Head of caudate nucleus (tissue), 42 donors: ENCODE measurements around the gene CKS1B.

Experiments used
- DNase-seq, 42 donors: peaks; one replicate each; pipeline versions ENCODE4 v3.0.0 to v3.0.0-alpha.2; 2020 to 2021; ENCODE audit warnings: mixed read lengths in 7 of 42
- intact Hi-C: fragments of 100-400 bp; cut with DNase I; formaldehyde crosslinking; loops from one replicate; pipeline ENCODE4 v1.15.0; 2022

Gene CKS1B

DNA sequence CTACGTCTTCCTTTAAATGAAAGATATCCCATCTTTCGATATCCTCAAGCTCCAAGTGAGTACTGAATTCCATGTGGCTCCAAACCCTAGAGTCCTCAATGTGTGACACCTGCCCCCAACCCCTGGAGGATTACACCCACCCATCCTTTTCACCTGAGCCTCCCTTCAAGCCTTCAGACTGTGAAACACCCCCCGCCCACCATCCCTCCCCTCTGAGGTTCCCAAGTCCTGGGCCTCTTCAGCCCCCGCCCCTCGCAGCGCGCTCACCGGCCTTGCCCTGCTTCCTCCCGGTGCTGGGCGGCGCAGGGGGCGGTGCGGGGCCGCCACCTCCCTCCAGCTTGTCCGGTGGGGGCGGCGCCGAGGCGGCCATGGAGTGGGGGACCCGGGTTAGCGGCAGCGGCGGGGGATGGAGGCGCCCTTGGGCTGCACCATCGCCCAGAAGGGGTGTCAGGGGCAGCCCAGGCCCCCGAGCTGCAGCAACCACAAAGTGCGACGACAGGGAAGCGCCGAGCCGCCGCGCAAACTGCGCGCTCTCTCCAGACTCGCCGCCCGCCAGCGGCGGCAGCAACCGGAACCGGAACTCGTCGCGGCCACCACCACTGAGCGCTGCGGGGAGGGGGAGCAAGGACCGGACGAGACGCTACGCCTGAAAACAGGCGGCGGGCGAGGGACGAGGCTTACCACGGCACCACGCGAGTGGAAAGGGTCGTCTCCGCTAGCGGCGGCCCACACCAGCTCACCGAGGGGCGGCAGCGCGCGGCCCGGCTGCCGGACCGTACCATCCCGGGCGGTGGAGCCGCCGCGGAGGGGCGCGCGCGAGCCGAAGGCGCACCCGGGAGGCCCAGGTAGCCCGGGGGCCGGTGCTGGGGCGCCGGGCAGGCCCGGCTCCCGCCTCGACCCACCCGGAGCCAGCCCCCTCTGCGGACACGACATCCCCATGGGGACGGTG, 13.0 kb upstream of the CKS1B start, which contains the start of gene PYGO2:
TSS of gene PYGO2 (minus strand) at position 576 of the 949 bp plus-strand sequence. CDS start at position 370, 206 bp downstream.
- peak in 41 of 42 donors; percentile 63 to 90 (median 83) for DNase-seq

DNA sequence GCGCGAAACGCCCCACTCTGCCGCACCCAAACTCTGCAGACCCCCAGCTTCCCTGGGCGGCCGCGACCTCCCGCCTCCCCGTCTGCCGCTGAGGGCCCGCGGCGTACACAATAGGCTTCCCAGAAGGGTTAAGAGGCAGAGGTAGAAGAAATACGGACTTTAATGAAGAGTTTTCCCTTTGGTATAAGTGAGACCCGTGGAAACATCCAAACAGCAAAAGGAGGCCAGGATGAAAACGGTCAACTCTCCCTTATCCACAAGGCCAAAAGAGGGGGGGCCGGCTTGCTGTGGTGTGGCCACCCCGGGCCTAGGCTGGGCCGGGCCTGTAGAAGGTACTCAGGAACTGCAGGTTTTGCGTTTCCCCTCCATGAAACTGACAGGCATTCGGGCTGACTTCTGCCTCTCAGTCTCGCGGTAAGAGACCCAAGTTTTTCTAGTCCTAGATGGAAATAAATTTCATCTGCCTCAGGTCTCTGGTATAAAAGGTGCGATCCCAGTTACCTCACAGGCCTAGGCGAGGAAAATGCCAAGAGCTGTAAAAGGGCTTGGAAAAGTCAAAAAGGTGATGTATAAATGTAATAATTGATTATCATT, 12.2 kb upstream of the CKS1B start:
- intact Hi-C loops: no loop called here
- DNase-seq: peak in 18 of 42 donors; percentile 12 to 71 (median 40)

More for the DNA sequence above, 13.0 kb upstream of the CKS1B start, which contains the start of gene PYGO2:
- intact Hi-C loops: no loop called here

DNA sequence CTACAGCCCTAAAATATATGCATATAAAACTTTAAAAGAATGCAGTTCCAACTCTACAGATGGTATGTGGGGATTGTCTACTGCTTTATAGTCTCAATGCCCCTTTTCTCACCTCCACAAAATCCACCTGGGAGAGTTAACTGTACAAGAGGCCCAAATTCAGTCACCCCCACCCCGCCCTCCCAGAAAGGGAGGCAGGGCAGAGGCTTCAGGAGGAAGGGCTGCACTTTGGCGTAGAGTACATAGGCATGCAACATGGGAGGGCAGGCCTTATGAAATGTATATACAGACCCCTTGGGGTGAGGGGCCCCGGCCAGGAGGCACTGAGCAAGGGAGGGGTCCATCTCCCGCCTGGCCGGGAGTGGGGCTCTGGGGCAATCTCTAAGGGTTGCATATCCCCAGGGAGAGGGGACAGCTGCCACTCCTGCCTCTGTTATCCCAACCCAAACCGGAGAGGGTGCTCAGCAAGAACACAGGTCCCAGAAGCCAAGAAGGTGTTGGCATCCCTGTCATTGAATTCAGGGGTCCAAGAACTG, 11.6 kb upstream of the CKS1B start:
- DNase-seq: no peak
- intact Hi-C loops: no loop called here

DNA sequence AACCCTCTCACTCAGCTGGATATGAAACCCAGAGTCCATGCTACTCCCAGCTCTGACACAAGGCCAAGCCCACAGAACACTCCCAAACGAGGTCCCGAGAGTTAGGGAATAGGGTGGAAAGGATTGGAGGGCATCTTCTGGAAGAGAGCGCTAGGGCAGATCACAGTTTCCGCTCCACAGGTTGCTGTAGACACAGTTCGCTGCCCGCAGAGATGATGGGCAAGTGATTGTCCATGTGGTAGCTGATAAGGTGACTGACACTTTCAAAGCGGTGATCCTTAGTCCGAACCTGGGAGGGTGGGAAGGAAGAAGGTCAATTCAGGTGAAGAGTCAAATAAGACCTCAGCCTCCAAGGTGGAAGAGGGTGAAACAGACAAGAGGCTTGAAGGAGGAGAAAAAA, 10.8 kb upstream of the CKS1B start:
- intact Hi-C loops: no loop called here

DNA sequence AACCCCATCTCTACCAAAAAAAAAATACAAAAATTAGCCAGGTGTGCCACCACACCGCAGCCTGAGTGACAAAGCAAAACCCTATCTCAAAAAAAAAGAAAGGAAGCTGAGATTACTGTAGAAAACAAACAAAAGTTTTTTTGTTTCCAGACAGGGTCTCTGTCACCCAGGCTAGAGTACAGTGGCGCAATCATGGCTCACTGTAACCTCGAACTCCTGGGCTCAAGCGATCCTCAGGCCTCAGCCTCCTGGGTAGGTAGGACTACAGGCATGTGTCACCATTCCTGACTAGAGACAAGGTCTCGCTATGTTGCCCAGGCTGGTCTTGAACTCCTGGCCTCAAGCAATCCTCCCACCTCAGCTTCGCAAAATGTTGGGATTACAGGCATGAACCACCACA, 10.1 kb upstream of the CKS1B start:
- no peak for DNase-seq
- intact Hi-C loops: no loop called here

More for the DNA sequence above, 10.8 kb upstream of the CKS1B start:
- DNase-seq: no peak

DNA sequence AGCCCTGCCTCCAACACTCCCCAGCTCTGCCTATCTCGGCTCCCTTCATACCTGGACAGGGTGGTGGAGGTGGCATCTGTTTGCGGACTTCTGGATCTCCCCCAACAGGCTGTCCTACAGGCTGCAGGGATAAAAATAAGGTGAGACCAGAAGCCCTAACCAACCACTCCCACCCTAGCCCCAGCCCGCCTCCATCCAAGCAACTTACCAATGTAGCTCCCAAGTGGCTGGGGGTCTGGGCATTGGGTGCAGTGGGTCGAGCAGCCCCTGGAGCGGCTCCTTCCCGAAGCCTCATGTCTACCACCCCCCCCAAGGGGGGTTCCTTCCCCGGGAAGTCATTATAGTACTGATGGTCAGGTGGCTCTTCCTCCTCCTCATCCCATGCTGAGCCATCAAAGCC, 8.4 kb upstream of the CKS1B start:
- intact Hi-C loops: loop anchor here (5.0 kb wide), 1 partner anchor 36 kb away; the partner anchor contains the start of gene ZBTB7B

DNA sequence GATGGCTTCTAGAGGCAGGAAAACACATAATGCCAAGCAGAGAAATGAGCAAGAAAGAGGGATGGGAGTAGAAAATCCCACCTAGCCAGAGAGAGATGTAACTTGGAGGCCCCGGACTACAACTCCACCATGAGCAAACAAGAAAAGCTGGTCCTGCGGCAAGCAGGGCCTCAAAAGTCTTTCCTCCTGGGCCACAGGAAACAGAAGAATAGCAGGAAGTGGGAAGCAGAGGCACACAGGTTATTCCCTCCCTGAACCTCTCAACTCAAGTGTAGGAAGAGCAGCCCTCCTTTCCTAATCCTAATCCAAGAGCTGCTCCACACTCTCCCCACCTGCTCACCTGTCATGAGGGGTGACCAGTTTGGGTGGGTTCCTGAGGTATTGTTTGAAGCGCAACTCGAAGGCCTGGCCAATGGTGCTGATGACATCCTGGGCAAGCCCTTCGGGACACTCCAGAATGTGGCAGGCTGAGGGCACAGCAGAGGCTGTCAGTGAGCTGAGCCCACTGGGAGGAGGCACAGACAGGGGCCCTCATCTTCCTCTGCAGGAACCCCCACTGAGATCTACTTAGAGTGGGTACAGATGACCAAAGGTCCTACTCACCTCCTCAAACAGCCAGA, 7.0 kb upstream of the CKS1B start:
- DNase-seq: no peak
- intact Hi-C loops: loop anchor here (5.0 kb wide), 1 partner anchor 35 kb away; the partner anchor contains the start of gene ZBTB7B

More for the DNA sequence above, 8.4 kb upstream of the CKS1B start:
- DNase-seq: no peak

DNA sequence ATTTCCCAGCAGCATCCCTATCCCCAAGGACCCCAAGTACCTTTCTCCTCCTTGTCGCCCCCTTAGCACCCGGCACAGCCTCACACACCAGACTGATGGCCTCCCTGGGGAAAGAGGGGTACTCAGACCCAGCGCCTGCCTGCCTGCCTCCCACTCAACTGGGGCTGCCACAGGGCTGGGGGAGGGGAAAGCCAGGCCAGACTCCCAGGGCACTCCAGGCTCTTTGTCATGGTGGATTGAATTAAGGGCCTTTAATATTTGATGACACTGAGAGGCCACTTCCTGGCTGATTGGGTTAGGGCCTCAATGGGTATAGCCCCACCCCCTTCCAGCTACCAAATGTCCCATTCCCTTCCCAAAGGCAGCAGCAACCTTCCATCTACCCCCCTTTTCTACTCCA, 5.8 kb upstream of the CKS1B start:
- no peak for DNase-seq
- intact Hi-C loops: loop anchor here (5.0 kb wide), 1 partner anchor 34 kb away; the partner anchor contains the start of gene ZBTB7B

DNA sequence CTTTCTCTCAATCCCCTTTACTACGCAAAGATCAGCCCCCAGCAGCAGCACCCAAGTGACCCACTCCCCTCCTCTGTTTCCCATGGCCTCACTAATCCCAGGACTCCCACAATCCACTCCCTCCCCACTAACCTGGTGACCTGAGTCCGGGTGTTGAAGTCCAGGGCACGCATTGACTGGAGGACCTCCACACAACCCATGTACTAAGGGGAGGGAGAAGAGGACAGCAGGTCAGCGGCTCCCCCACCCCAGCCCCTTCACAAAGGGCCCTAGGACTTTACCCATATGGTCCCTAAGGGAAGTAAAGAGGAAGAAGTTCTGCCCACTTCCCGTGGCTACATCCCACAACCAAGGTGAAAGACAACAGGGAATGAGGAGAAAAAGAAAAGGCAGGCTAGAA, 5.2 kb upstream of the CKS1B start:
- intact Hi-C loops: loop anchor here (5.0 kb wide), 1 partner anchor 33 kb away; the partner anchor contains the start of gene ZBTB7B

DNA sequence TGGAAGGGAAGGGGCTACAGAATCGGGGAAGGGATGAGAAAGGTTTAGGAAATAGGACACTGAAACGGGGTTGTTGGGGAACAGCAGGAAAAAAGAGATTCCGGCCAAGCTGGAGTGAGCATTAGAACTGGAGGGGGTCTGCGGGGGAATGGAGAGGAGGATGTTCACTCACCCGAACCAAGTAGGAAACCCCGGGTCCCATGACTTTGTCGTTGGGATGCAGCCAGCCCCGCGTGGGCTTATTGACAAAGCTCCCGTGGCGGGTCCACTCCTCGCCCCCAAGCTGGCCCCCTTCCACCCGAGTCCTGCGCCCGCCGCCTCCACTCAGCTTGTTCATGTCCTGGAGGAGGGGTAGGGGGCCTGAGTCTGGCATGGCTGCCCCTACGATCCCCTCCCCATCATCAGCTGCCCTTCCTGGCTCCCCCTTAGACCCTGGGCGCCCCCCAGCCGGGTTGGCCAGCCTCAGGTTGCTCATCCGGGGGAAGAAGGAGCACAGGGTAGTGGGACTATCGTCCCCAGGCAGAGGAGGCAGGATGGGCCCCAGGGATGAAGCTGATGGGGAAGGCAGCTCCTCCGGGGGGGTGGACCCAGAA, 4.5 kb upstream of the CKS1B start:
- intact Hi-C loops: loop anchor here (5.0 kb wide), 1 partner anchor 32 kb away; the partner anchor contains the start of gene ZBTB7B

More for the DNA sequence above, 5.2 kb upstream of the CKS1B start:
- no peak for DNase-seq

DNA sequence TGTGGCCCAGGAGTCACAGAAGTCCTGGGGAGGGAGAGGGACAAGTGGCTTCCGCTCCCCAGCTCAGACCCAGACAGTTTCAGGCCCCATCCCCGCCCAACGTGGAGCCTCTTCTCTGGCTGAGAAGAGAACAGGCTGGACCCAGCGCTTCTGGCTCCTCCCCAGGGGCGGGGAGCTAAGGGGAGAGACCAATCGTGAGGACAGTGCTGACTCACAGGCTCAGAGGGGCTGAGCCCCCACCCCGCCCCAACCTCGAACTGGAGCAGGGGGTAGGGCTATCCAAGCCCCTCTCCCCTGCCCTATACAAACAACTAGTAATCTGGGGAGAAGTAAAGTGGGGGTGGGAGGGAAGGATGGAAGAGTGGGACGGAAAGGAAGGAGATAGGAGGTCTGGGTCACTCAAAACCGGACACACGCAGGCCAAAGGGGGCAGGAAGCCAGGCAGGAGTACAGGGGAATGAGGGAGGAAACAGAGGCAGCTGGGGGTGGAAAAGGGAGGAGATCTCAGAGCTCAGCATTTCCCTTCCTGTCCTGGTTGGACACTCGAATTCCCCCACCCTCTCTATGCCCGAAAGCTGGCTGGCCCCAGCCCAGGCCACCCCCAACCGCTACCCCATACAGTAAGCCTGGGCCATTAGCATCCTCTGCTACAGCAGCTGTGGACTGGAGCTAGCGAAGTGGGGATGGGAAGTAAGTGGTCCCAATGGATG, 3.7 kb upstream of the CKS1B start, which contains the start of gene SHC1:
TSS of gene SHC1 (minus strand) at position 117 of the 710 bp plus-strand sequence. CDS start 221 bp downstream, outside the sequence.
- peak; percentile 59 to 95 (median 86) for DNase-seq
- intact Hi-C loops: no loop called here

More for the DNA sequence above, 4.5 kb upstream of the CKS1B start:
- peak in 1 of 42 donors; percentile 23 for DNase-seq

DNA sequence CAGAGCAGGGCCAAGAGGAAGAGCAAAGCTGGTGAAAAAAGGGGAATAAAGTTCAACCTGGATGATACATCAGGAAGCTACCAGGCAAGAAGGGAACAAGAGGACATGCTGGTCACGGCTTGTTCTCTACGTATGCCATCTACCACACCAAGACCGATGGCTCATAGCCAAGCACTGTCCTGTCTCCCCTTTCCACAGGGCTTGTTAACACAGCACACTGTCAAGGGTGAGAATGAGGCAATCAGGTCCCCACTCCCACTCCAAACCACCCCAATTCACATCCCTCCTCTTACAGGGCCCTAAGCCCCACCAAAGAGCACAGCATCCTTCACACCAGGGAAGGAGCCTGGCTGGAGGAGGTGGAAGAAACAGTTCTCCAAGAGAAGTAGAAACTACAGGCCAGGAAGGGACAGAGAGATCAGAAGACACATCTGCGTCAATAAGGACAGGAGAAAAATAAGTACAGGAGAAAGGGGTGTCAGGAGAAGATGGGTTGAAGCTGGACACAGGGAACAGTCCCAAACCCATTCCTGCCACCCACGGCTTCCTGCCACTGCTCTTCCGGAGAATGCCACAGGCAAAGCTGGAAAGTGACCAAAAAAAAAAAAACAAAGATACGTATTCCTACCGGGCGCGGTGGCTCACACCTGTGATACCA, 3.0 kb upstream of the CKS1B start:
- intact Hi-C loops: no loop called here
- DNase-seq: no peak

DNA sequence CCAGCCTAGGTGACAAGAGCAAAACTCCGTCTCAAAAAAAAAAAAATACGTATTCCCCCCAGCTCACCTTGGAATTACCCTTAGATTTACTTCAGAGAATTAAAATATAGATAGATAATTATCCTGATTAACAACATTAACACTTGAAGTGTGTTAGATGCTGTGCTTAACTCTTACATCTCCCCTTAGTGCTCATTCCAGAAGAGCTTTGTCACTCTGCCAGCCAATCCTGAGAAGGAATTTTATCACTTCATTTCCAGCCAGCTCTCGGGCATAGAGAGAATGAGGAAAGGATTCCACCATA, 2.3 kb upstream of the CKS1B start:
- intact Hi-C loops: no loop called here
- DNase-seq: no peak

DNA sequence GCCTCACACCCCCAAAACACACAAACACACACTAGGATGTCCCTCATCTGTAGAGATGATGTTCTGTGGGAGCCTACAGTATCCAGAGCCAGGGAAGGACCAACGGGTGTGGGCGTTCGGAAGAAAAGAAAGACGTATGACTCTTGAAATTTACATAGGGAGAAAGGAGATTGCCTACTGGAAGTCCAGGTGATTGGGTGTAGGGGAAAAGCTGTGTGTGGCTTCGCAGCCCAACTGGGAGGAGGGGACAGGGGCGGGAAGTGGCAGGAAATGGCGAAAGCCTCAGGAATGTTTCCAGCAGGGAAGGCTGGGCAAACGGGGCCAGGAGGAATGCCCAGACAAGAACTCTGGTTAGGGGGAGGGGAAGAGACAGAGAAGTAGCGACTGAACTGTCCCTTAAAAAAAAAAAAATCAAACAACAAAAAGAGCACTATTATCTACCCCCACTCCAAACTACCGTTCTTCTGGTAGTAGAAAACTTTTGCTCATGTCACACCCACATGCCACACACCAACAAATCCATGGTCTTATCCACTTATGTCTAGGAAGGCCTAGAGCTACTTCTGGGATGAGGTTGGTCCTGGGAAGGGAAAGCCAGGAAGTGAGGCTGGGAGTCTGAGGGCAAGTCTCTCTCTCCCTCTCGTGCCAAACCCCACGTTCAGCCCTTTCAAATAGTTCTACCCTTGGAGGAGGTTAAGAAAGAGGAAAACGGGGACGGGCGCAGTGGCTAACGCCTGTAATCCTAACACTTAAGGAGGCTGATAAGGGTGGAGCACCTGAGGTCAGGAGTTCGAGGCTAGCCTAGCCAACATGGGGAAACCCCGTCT, 1.8 kb upstream of the CKS1B start:
- intact Hi-C loops: no loop called here
- DNase-seq: peak in 14 of 42 donors; percentile 15 to 76 (median 50)

DNA sequence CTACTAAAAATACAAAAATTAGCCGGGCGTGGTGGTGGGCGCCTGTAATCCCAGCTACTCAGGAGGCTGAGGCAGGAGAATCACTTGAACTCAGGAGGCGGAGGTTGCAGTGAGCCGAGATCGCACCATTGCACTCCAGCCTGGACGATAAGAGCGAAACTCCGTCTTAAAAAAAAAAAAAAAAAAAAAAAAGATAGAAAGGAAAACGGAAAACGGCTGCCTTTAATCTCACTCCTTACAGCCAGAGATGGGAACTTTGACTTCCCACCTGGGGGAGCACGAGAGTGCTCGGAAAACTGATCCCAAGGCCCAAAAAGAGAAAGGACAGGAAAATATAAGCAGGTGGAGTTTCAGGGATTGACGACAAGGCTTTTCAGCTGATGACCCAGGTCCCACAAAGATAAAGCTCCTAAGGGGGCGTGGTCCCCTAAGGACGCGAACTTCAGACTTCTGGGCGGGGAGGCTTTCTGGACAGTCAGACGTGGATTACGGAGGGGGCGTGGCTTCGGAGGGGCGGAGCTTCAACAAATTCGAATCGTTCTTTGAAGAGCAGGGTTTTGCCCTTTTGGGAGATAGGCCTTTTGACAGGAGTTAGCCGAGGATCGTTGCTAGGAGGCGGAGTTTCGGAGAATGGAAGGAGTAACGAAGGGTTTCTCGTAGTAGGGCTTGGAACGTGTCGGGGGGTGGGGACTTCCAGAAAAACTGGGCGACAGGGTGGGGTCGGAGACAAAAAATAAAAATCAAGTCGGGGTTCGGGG, 958 bp upstream of the CKS1B start:
- DNase-seq: peak; percentile 73 to 93 (median 87)
- intact Hi-C loops: no loop called here
